ENCODE results near the gene SMAD6. TPM values are rescaled to one million over a fixed set of nuclear protein-coding genes. Genes with fewer than 3 reads are reported as not detected.

Gene SMAD6
- polyA plus RNA-seq, 1 of the 3 experiments (the other 2 are of a cell fraction): 4.5 TPM

DNA sequence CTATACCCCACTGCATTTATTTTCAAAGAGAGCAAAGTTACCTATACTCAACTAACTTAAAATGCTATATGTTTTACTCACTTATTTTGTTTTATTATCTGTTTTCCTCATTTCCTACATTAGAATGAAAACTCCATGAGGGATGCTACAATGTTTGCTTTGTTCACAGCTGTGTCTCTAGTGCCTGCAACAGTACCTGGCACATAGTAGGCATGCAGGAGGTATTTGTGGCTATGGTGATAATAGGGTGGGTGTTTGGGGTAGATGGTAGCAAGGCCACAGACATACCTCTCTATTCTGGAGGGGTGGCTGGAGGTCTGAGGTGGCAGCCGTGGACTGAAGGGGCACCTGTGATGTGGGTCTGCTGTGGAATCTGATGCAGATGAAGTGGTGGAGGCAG is 24.7 kb upstream of the SMAD6 start:
- ChIA-PET POLR2A (no interaction called here), CTCF (no interaction called here)
- Histone ChIP-seq H3K79me2 (ENCODE audit: insufficient read depth) (no peaks in the 10 kb centered on the region), H3K27ac (ENCODE audit: low read depth in 2 of 2, low read length in 1 of 2) (no peak overlapping the region), H3K9ac (no peak overlapping the region), H3K9me2 (no peaks in the 10 kb centered on the region), H3K9me3 (no peaks in the 10 kb centered on the region), H3K4me2 (no peak overlapping the region), H4K20me1 (ENCODE audit: insufficient read depth) (no peaks in the 10 kb centered on the region), H2AFZ (ENCODE audit: low read depth) (no peak overlapping the region), H3K4me3 (ENCODE audit: low read depth in 2 of 2, low read length in 1 of 2) (no peak overlapping the region), H3K27me3 (ENCODE audit: insufficient read depth) (no peaks in the 10 kb centered on the region), H3K36me3 (replicated peaks in 1 of 2; ENCODE audit: control insufficient read depth in 1 of 2, insufficient read depth in 2 of 2, low read length in 1 of 2) (no peaks in the 10 kb centered on the region), H3F3A (replicated peaks; ENCODE audit: insufficient read depth) (no peaks in the 10 kb centered on the region), H3K4me1 (ENCODE audit: control insufficient read depth in 1 of 2, insufficient read depth in 2 of 2, low read depth in 1 of 2, low read length in 1 of 2) (peaks cover 7 to 22% of the 10 kb centered on the region in 2 experiments; a peak in 3 of 4 replicates)
- 100% methylated on average over 1 of the region's 1 CpG for WGBS (ENCODE audit: low lambda C conversion rate)
- TF ChIP-seq NRF1 (IDR thresholded peaks at IDR 0.05; ENCODE audit: low read depth, low read length) (no peak), FOSL2 (IDR thresholded peaks at IDR 0.05; ENCODE audit: borderline replicate concordance, low read depth) (no peak), USF2 (IDR thresholded peaks at IDR 0.05; ENCODE audit: borderline replicate concordance, low read depth, low read length) (no peak), RCOR1 (IDR thresholded peaks at IDR 0.05; ENCODE audit: low read length) (no peak), TCF12 (IDR thresholded peaks at IDR 0.05) (no peak), TEAD4 (IDR thresholded peaks at IDR 0.05; ENCODE audit: borderline replicate concordance, insufficient read depth) (no peak), RXRA (IDR thresholded peaks at IDR 0.05; ENCODE audit: borderline replicate concordance, low read depth) (no peak), EP300 (IDR thresholded peaks at IDR 0.05; ENCODE audit: borderline replicate concordance in 1 of 2, low read depth in 1 of 2, low read length in 1 of 2) (no peak), FOXJ3 (CRISPR knock-in tag; IDR thresholded peaks at IDR 0.05) (no peak), ELF1 (IDR thresholded peaks at IDR 0.05) (no peak), SMC3 (IDR thresholded peaks at IDR 0.05; ENCODE audit: low read depth, low read length) (no peak), GABPA (IDR thresholded peaks at IDR 0.05; ENCODE audit: low read depth) (no peak), RFX5 (IDR thresholded peaks at IDR 0.05; ENCODE audit: low read length) (no peak), EZH2phosphoT487 (IDR thresholded peaks at IDR 0.05; ENCODE audit: borderline replicate concordance, low read depth) (no peak), MEF2A (IDR thresholded peaks at IDR 0.05; ENCODE audit: borderline replicate concordance, low read depth) (no peak)
- TF ChIP-seq, protein P1, sequence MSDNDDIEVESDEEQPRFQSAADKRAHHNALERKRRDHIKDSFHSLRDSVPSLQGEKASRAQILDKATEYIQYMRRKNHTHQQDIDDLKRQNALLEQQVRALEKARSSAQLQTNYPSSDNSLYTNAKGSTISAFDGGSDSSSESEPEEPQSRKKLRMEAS (IDR thresholded peaks at IDR 0.05; ENCODE audit: low read depth): no peak
- TF ChIP-seq, protein P2, sequence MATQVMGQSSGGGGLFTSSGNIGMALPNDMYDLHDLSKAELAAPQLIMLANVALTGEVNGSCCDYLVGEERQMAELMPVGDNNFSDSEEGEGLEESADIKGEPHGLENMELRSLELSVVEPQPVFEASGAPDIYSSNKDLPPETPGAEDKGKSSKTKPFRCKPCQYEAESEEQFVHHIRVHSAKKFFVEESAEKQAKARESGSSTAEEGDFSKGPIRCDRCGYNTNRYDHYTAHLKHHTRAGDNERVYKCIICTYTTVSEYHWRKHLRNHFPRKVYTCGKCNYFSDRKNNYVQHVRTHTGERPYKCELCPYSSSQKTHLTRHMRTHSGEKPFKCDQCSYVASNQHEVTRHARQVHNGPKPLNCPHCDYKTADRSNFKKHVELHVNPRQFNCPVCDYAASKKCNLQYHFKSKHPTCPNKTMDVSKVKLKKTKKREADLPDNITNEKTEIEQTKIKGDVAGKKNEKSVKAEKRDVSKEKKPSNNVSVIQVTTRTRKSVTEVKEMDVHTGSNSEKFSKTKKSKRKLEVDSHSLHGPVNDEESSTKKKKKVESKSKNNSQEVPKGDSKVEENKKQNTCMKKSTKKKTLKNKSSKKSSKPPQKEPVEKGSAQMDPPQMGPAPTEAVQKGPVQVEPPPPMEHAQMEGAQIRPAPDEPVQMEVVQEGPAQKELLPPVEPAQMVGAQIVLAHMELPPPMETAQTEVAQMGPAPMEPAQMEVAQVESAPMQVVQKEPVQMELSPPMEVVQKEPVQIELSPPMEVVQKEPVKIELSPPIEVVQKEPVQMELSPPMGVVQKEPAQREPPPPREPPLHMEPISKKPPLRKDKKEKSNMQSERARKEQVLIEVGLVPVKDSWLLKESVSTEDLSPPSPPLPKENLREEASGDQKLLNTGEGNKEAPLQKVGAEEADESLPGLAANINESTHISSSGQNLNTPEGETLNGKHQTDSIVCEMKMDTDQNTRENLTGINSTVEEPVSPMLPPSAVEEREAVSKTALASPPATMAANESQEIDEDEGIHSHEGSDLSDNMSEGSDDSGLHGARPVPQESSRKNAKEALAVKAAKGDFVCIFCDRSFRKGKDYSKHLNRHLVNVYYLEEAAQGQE (IDR thresholded peaks at IDR 0.05; ENCODE audit: low read depth, low read length): no peak
- TF ChIP-seq, protein P3, sequence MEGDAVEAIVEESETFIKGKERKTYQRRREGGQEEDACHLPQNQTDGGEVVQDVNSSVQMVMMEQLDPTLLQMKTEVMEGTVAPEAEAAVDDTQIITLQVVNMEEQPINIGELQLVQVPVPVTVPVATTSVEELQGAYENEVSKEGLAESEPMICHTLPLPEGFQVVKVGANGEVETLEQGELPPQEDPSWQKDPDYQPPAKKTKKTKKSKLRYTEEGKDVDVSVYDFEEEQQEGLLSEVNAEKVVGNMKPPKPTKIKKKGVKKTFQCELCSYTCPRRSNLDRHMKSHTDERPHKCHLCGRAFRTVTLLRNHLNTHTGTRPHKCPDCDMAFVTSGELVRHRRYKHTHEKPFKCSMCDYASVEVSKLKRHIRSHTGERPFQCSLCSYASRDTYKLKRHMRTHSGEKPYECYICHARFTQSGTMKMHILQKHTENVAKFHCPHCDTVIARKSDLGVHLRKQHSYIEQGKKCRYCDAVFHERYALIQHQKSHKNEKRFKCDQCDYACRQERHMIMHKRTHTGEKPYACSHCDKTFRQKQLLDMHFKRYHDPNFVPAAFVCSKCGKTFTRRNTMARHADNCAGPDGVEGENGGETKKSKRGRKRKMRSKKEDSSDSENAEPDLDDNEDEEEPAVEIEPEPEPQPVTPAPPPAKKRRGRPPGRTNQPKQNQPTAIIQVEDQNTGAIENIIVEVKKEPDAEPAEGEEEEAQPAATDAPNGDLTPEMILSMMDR (IDR thresholded peaks at IDR 0.05): no peak
- no peak for DNase-seq

Data from SK-N-SH (cell line).